WI38 (cell line): ENCODE measurements around the gene PLA2G6.
"Not testable (repeated sequence)": the region's sequence is repeated elsewhere in the genome, so short reads cannot be mapped to it uniquely, and the experiment has no call there.

ENCODE experiments used
- H3K4me3 ChIP-seq: 2 replicates; pipeline ENCODE4 v1.5.1; 2011; ENCODE audit warnings: low read depth, mild to moderate bottlenecking, control low read depth, low read length
- TF ChIP-seq, protein P1 (sequence below): IDR thresholded peaks from 2 replicates; pipeline ENCODE4 v1.5.1; 2012; ENCODE audit warnings: low read depth, mild to moderate bottlenecking, control low read depth, low read length

PLA2G6 gene

GRCh38 chr22:38125751-38126201 lies 55.9 kb downstream of the PLA2G6 start:
- TF ChIP-seq, protein P1, sequence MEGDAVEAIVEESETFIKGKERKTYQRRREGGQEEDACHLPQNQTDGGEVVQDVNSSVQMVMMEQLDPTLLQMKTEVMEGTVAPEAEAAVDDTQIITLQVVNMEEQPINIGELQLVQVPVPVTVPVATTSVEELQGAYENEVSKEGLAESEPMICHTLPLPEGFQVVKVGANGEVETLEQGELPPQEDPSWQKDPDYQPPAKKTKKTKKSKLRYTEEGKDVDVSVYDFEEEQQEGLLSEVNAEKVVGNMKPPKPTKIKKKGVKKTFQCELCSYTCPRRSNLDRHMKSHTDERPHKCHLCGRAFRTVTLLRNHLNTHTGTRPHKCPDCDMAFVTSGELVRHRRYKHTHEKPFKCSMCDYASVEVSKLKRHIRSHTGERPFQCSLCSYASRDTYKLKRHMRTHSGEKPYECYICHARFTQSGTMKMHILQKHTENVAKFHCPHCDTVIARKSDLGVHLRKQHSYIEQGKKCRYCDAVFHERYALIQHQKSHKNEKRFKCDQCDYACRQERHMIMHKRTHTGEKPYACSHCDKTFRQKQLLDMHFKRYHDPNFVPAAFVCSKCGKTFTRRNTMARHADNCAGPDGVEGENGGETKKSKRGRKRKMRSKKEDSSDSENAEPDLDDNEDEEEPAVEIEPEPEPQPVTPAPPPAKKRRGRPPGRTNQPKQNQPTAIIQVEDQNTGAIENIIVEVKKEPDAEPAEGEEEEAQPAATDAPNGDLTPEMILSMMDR = no peak
- H3K4me3 ChIP-seq = no peak overlapping the region

DNA sequence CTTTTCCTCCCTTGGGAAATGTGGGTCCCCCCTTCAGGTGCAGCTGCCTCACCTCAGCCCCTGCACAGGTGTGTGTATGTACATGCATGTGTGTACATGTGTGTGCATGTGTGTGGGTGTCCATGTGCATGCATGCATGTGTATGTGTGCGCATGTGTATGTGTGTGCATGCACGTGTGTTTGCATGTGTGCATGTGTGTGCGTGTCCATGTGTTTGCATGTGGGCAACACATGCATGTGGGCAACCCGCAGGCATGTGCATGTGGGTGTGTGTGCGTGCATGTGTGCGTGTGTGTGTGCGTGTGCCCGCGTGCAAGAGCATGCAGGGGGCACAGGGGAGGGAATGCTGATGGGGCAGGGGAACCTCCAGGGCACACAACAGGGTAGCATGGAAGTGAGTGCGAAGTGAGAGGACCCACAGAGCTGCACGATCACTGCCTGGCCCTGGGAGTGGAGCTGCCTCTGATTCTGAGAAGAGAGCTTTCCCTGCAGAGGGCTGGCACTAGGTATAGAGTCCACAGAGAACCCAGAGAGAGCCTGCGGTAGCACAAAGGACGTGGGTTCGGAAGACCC lies 56.5 kb downstream of the PLA2G6 start:
- TF ChIP-seq, protein P1 = no peak
- no peak overlapping the region for H3K4me3 ChIP-seq

DNA sequence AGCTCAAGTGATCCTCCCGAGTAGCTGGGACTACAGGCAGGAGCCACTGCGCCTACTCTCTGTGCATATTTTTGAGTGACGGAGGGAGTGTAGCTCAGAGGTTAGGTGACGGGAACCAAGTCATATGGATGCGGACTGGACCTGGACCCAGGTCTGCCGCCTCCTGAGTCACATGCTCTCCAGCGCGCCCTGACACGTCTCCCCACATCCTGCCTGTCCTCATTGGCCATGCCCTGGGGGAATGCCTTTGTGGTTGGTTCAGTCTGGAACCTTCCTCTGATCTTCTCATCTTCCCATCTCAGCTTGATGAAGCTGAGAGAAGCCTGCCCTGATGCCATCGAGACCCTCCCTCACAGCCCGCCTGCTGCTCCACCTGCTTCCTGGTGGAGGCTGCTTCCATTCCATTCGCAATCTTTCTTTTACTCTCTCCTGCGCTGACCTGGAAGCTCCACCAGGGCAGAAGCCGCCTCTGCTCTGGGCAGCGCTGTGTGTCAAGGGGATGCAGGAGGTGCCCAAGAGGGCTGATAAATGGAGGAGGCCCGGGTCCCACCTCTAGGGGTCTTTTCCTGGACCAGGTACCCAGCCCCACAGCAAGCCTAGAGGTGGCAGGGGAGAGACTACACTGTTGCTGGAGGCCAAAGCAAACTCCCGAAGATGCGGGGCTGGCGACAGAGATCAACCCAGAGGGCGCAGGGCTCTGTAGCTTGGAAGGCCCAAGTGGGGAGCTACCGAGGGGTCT lies 57.2 kb downstream of the PLA2G6 start:
- TF ChIP-seq, protein P1 = no peak
- H3K4me3 ChIP-seq = no peak overlapping the region

GRCh38 chr22:38122616-38123015 lies 59.0 kb downstream of the PLA2G6 start:
- TF ChIP-seq, protein P1 = no peak
- no peak overlapping the region for H3K4me3 ChIP-seq

DNA sequence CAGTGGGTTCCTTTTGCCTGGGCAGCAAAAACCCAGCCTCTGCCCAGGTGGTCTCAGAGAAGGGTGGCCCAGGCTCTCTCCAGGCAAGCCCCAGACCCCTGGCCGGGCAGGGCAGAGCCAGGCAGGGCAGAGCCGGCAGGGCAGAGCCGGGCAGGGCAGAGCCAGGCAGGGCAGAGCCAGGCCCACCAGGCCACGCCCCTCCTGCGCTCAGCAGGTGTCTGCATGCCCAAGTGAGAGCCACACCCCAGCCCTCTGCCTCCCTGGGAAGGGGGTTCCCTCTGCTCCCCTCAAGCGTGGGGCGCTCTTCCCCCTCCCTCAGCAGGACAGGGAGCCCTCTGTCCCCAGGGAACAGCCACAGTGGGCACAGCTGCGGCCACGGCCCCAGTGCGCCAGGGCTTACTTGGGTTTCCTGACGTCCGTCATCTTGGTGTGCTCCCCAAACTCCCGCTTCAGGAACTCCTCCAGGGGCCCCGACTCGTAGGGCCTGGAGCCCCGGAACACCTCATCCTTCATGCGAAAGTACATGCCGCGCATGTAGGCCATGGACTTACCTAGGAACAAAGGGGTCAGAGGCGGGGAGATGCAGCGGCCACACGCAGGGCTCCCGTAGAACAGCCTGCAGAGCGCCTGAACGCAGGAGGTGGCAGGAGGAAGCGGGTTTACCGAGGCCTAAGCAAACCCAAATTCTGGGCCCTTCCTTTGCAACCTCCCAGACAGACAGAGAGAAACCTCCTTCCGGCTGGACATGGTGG lies 61.1 kb downstream of the PLA2G6 start:
- TF ChIP-seq, protein P1 = no peak
- no peak overlapping the region for H3K4me3 ChIP-seq

DNA sequence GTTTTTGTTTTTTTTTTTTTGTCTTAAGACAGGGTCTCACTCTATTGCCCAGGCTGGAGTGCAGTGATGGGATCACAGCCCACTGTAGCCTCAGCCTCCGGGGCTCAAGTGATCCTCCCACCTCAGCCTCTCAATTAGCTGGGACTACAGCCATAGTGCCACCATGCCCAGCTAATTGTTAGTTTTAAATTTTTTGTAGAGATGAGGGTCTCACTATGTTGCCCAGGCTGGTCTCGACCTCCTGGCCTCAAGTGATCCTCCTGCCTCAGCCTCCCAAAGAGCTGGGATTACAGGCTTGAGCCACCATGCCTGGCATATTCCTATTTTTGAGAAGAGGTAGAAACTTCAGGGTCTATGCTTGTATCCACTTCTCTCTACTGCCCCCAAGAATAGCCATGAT lies 62.9 kb downstream of the PLA2G6 start:
- H3K4me3 ChIP-seq = not testable (repeated sequence)

DNA sequence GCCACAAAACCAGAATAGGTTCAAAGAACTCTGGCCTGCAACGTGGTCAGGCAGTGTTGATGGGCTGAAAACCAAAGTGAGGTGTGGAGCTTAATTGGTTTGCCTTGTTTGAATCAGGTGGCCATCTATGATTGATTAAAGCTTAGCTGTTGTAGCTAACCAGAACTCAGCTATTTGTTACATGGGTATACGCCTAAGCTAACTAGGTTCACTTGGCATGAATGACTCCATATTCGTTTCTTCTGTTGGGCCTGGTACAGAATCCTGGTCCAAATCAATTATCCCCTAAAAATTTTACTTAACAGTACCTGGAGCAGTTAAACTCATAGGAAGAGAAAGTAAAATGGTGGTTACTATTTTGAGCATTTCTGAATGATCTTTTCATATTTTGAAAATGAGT lies 63.4 kb downstream of the PLA2G6 start:
- TF ChIP-seq, protein P1 = no peak
- H3K4me3 ChIP-seq = no peak overlapping the region

DNA sequence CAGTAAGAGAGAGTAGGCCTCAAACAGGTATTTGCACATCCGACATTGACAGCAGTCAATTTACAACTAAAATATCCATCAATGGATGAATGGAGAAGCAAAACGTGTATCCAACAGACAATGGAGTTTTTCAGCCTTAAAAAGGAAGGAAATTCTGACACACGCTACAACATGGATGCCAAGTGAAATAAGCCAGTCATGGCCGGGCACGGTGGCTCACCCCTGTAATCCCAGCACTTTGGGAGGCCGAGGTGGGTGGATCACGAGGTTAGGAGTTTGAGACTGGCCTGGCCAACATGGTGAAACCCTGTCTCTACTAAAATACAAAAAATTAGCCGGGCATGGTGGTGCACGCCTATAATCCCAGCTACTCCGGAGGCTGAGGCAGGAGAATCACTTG lies 64.1 kb downstream of the PLA2G6 start:
- H3K4me3 ChIP-seq = not testable (repeated sequence)
